HCT116 (cell line): Measurements from ENCODE around the gene RNPC3. TPM values are rescaled to one million over a fixed set of nuclear protein-coding genes. Genes with fewer than 3 reads are reported as not detected.

Experiments
- ATAC-seq: fragments of 200-7000 bp; cut with Tn5 transposase; 2 replicates; pipeline ENCODE4 v1.9.1; 2020; ENCODE audit warnings: mild to moderate bottlenecking, moderate library complexity
- BruUV-seq: library from RNA; stranded (reverse); fragments of 400-500 nt; replicated peaks from 2 replicates; lab custom pipeline; 2021; lab: Mats Ljungman, UMichigan
- CTCF ChIA-PET: fragments of 300-600 bp; sonication (Branson Sonifier 250); formaldehyde crosslinking; loops from one replicate; lab custom pipeline; 2021; ENCODE audit warnings: antibody characterized with exemption; lab: Charles Lee
- POLR2A ChIA-PET: fragments of 300-600, 350-600 bp; sonication (Branson Sonifier 250); formaldehyde crosslinking; loops from one replicate; lab custom pipeline; 2021; ENCODE audit warnings: antibody characterized with exemption; lab: Charles Lee
- RAD21 ChIA-PET, 2 experiments: fragments of 300-600 bp; sonication (Branson Sonifier 250); formaldehyde crosslinking; loops; one replicate each; lab custom pipeline; 2023; ENCODE audit warnings: low total read pairs in 2 of 2; ENCODE audit not compliant: uncharacterized antibody in 2 of 2, unreplicated experiment in 2 of 2, low non-redundant PET in 1 of 2; lab: Charles Lee
- DNase-seq: peaks from one replicate; pipeline ENCODE4 v3.0.0-alpha.2; 2010; ENCODE audit warnings: low read depth, low spot score
- H2AFZ ChIP-seq: fragments of 200-600 bp; shearing (Covaris generic), sonication (generic); 2 replicates; pipeline ENCODE4 v1.6.1; 2017; ENCODE audit warnings: low read depth, mixed run types, mixed read lengths, antibody characterized with exemption, low read length; ENCODE audit not compliant: poor library complexity, severe bottlenecking
- H3K27ac ChIP-seq: 2 replicates; pipeline ENCODE4 v1.5.1; 2012; ENCODE audit warnings: low read depth, low read length
- H3K27me3 ChIP-seq: fragments of 200-600 bp; sonication (generic); 2 replicates; pipeline ENCODE4 v1.6.1; 2016; ENCODE audit warnings: mixed run types, low read length, mixed read lengths; ENCODE audit not compliant: insufficient read depth
- H3K36me3 ChIP-seq, 2 experiments: fragments of 200-500 bp in 1 of 2; fragments of 200-600 bp in 1 of 2; sonication (Bioruptor generic) in 1 of 2; sonication (generic) in 1 of 2; 2 replicates each; pipeline versions ENCODE4 v1.5.1 to v1.6.1; 2014 to 2016; ENCODE audit warnings: low read length in 2 of 2, inconsistent platforms in 1 of 2, mixed read lengths in 1 of 2, mixed run types in 1 of 2; ENCODE audit not compliant: insufficient read depth in 2 of 2, control insufficient read depth in 1 of 2
- H3K4me1 ChIP-seq, 2 experiments: fragments of 200-600 bp in 1 of 2; sonication (generic) in 1 of 2; 2 replicates each; pipeline versions ENCODE4 v1.5.1 to v1.6.1; 2012 to 2017; ENCODE audit warnings: low read length in 2 of 2, inconsistent platforms in 1 of 2, mild to moderate bottlenecking in 1 of 2, mixed read lengths in 1 of 2, mixed run types in 1 of 2, moderate library complexity in 1 of 2; ENCODE audit not compliant: insufficient read depth in 2 of 2, control insufficient read depth in 1 of 2
- H3K4me2 ChIP-seq: fragments of 200-600 bp; sonication (generic); 2 replicates; pipeline ENCODE4 v1.6.1; 2017; ENCODE audit warnings: mixed run types, low read length, mixed read lengths
- H3K4me3 ChIP-seq, 2 experiments: fragments of 200-600 bp in 1 of 2; sonication (generic) in 1 of 2; replicated peaks in 1 of 2; 2 replicates each; pipeline ENCODE4 v1.5.1; 2011 to 2016; ENCODE audit warnings: low read length in 2 of 2, control low read depth in 1 of 2, low read depth in 1 of 2, mild to moderate bottlenecking in 1 of 2, mixed read lengths in 1 of 2, mixed run types in 1 of 2
- H3K79me2 ChIP-seq: fragments of 200-600 bp; sonication (generic); 2 replicates; pipeline ENCODE4 v1.6.1; 2017; ENCODE audit warnings: mild to moderate bottlenecking, mixed run types, low read length, moderate library complexity, mixed read lengths; ENCODE audit not compliant: insufficient read depth
- H3K9ac ChIP-seq: fragments of 200-600 bp; sonication (generic); 2 replicates; pipeline ENCODE4 v1.6.1; 2016; ENCODE audit warnings: low read length, mixed read lengths
- H3K9me2 ChIP-seq: fragments of 200-600 bp; sonication (generic), shearing (Covaris generic); 2 replicates; pipeline ENCODE4 v1.6.1; 2017; ENCODE audit warnings: mixed run types, mild to moderate bottlenecking, moderate library complexity; ENCODE audit not compliant: insufficient read depth
- H3K9me3 ChIP-seq, 2 experiments: fragments of 200-500 bp in 1 of 2; fragments of 200-600 bp in 1 of 2; sonication (Bioruptor generic) in 1 of 2; sonication (generic) in 1 of 2; 2 replicates each; pipeline ENCODE4 v1.6.1; 2014 to 2017; ENCODE audit warnings: low read length in 2 of 2, mixed read lengths in 2 of 2, inconsistent platforms in 1 of 2, low read depth in 1 of 2, mild to moderate bottlenecking in 1 of 2, mixed run types in 1 of 2, moderate library complexity in 1 of 2; ENCODE audit not compliant: control insufficient read depth in 1 of 2, insufficient read depth in 1 of 2
- H4K20me1 ChIP-seq: fragments of 200-600 bp; sonication (generic), shearing (Covaris generic); 2 replicates; pipeline ENCODE4 v1.6.1; 2017; ENCODE audit warnings: mixed run types, mild to moderate bottlenecking, moderate library complexity; ENCODE audit not compliant: insufficient read depth
- ATF3 ChIP-seq: IDR thresholded peaks from 2 replicates; pipeline ENCODE4 v1.6.1; 2012
- ELF1 ChIP-seq: IDR thresholded peaks from 2 replicates; pipeline ENCODE4 v1.6.1; 2012; ENCODE audit warnings: low read depth, borderline replicate concordance
- FOSL1 ChIP-seq: IDR thresholded peaks from 2 replicates; pipeline ENCODE4 v1.6.1; 2012; ENCODE audit warnings: low read depth
- JUND ChIP-seq: IDR thresholded peaks from 2 replicates; pipeline ENCODE4 v1.6.1; 2012
- MAX ChIP-seq: IDR thresholded peaks from 2 replicates; pipeline ENCODE4 v1.6.1; 2012
- REST ChIP-seq: IDR thresholded peaks from 2 replicates; pipeline ENCODE4 v1.6.1; 2012; ENCODE audit warnings: low read depth
- YY1 ChIP-seq: IDR thresholded peaks from 2 replicates; pipeline ENCODE4 v1.6.1; 2011; ENCODE audit warnings: low read length, low read depth, moderate library complexity, mild to moderate bottlenecking; ENCODE audit not compliant: insufficient replicate concordance; ENCODE audit errors: extremely low read depth
- ZBTB33 ChIP-seq: IDR thresholded peaks from 2 replicates; pipeline ENCODE4 v1.6.1; 2011; ENCODE audit warnings: mild to moderate bottlenecking, low read length, moderate library complexity; ENCODE audit not compliant: insufficient replicate concordance; ENCODE audit errors: extremely low read depth
- ZNF274 ChIP-seq: fragments of 200-500 bp; sonication (Bioruptor generic); IDR thresholded peaks from 2 replicates; pipeline ENCODE4 v1.6.1; 2014; ENCODE audit warnings: mild to moderate bottlenecking, low read depth, low read length, inconsistent platforms
- intact Hi-C: fragments of 100-400 bp; cut with micrococcal nuclease; formaldehyde crosslinking; loops from 2 replicates; pipeline ENCODE4 v1.10.0; 2022
- total RNA-seq: library from RNA; stranded (reverse); gene quantifications from one replicate; pipeline ENCODE4 v1.2.1, GENCODE V29; 2021; ENCODE audit not compliant: unreplicated experiment

RNPC3 gene
- total RNA-seq, 1 experiment from 2014 or later: 11.1 TPM

GRCh38 chr1:103527331-103527730, 1.8 kb downstream of the RNPC3 start:
- Histone ChIP-seq H3K4me1 (peaks cover 0 to 14% of the 10 kb centered on the region in 2 experiments; a peak in 2 of 4 replicates), H3K9me2 (no peaks in the 10 kb centered on the region), H3K9ac (no peak overlapping the region), H3K36me3 (no peaks in the 10 kb centered on the region), H3K79me2 (peaks cover 58% of the 10 kb centered on the region), H3K27me3 (no peaks in the 10 kb centered on the region), H4K20me1 (no peaks in the 10 kb centered on the region), H3K27ac (no peak overlapping the region), H3K4me3 (peak overlapping the region in 1 of 2 experiments; percentile 90; a peak in 1 of 4 replicates), H2AFZ (no peak overlapping the region), H3K4me2 (peak overlapping the region; percentile 78; the same call in 1 of the 2 replicates), H3K9me3 (no peaks in the 10 kb centered on the region)
- ATAC-seq (no peak), DNase-seq (no peak)
- TF ChIP-seq YY1 (no peak), ATF3 (no peak), MAX (no peak), ZBTB33 (no peak), ELF1 (no peak), ZNF274 (no peak), JUND (no peak), REST (no peak), FOSL1 (no peak)
- ChIA-PET CTCF (no interaction called here), RAD21 (no interaction called here), POLR2A (no interaction called here)
- intact Hi-C loops: no loop called here
- BruUV-seq: no TSS peak
